ENCODE measurements around the gene MEOX1.

The MEOX1 gene

DNA sequence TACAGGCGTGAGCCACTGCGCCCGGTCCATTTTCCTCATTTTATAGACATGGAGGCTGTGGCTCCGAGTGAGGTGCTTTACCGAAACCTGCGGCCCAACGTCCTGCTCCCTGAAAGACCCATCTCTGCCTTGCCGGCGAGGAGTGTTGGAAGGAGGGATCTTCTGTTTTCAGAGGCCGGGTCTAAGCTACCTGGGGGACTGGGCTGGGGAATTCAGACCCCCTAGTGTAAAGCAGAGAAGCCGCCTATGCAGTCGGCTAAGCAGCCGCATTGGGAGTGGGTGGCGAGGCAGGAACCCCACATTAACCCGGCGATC is 16.3 kb downstream of the MEOX1 start:
- Mint-ChIP-seq H3K36me3 (no peaks in the 10 kb centered on the region), H3K4me3 (peak overlapping the region; percentile 60), H3K9me3 (no peaks in the 10 kb centered on the region), H3K27me3 (peaks cover 12% of the 10 kb centered on the region), H3K27ac (no peak overlapping the region), H3K4me1 (peaks cover 40% of the 10 kb centered on the region)

DNA sequence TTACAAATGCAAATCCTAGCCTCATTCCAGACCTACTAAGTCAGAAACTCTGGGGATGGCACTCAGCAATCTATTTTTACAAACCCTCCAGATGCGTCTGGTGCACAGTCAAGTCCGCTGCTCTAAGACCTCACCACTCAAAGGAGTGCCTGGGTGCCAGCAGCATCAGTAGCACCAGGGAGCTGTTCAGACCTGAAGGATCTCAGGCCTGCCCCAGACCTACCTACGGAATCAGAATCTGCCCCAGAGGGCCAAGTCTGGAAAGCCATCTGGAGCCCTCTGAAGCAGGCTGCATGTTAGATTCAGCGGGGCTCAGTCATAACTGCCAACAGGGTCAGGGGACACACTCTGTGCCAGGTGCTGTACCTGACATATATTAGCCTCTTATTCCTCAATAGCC is 17.6 kb downstream of the MEOX1 start:
- Mint-ChIP-seq H3K4me1 (peaks cover 41% of the 10 kb centered on the region), H3K4me3 (no peak overlapping the region), H3K36me3 (no peaks in the 10 kb centered on the region), H3K9me3 (no peaks in the 10 kb centered on the region), H3K27ac (no peak overlapping the region), H3K27me3 (peaks cover 12% of the 10 kb centered on the region)

DNA sequence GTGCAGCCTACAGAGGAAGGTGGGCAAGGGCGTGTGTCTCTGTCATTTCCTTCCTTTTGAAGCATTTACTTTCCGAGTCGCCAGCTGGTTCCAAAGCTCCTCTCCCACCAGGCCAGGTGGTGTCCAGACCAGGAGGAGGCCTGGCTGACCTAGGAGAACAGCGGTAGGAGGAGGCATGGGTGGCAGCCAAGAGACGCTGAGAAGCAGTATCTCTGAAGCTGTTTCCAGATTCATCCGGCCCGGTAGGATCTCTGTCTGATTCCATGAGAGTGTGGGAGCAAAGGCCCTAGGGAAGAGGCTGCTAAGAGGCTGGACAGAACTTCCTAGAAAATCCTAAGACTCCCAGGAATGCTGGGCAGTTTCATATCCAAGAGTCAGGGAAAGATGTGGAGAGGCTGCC is 20.3 kb downstream of the MEOX1 start:
- Mint-ChIP-seq H3K4me3 (peak overlapping the region; percentile 56), H3K36me3 (no peaks in the 10 kb centered on the region), H3K4me1 (peaks cover 26% of the 10 kb centered on the region), H3K27ac (peak overlapping the region; percentile 32), H3K9me3 (no peaks in the 10 kb centered on the region), H3K27me3 (peaks cover 6% of the 10 kb centered on the region)

GRCh38 chr17:43640491-43641252 is 21.1 kb downstream of the MEOX1 start:
- H3K27me3 Mint-ChIP-seq: peaks cover 6% of the 10 kb centered on the region
- peaks cover 26% of the 10 kb centered on the region for H3K4me1 Mint-ChIP-seq
- no peak overlapping the region for H3K4me3 Mint-ChIP-seq
- no peaks in the 10 kb centered on the region for H3K9me3 Mint-ChIP-seq
- H3K27ac Mint-ChIP-seq: peak overlapping the region; percentile 32
- no peaks in the 10 kb centered on the region for H3K36me3 Mint-ChIP-seq

DNA sequence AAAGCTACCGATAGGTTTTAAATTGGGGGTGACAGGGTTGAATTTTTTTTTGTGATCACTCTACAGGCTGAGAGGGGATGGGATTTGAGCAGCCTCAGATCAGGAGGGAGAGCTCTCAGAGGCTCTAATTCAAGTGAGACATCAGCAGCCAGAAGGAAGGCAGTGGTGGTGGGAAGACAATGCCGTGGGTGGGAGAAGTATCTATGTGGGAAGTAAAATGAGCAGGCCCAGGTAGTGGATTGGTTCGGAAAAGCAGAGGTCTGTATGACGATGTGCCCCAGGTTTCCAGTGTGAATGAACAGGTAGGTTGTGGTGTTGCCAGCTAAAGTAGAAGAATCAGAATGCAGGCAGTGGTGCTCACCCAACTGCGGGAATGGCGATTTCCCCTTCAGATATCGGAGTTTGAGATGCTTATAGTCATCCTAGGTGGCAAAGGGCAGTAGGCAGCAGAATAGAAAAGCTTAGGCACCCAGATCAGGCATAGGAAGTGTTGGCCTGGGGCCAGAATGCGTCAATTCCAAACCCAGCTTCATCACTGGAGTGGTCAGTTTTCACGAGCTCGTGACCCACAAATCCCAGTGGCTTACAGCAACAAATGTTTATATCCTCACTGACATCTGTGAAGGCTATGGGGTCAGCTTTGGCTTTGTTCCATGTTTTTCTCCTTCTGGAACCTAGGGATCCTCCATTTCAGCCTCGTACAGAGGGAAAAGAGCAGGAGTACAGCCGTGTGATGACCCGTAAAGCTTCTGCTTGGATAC is 24.0 kb downstream of the MEOX1 start:
- Mint-ChIP-seq H3K36me3 (no peaks in the 10 kb centered on the region), H3K4me1 (peaks cover 20% of the 10 kb centered on the region), H3K27me3 (no peaks in the 10 kb centered on the region), H3K9me3 (no peaks in the 10 kb centered on the region), H3K27ac (peak overlapping the region; percentile 10), H3K4me3 (no peak overlapping the region)

DNA sequence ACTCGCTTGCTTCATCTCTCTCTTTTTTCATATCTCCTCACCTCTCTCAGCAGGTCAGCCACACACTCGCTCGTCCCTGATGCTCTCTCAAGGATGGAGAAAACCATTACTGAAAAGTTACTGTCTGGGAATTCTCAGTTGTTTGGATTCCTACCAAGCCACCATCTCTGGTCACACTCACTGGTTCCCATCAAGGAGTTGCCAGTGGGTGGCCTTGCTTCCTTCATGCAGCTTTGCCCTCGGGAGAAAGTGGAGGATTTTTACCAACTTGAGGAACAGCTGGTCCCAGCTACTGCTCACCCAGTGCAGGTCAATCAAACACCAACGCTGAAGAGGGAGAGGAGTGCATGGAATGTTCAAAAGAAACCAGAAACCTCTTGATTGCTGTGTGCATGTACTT is 25.3 kb downstream of the MEOX1 start:
- H3K27ac Mint-ChIP-seq: no peak overlapping the region
- H3K9me3 Mint-ChIP-seq: no peaks in the 10 kb centered on the region
- no peaks in the 10 kb centered on the region for H3K36me3 Mint-ChIP-seq
- peaks cover 14% of the 10 kb centered on the region for H3K4me1 Mint-ChIP-seq
- H3K27me3 Mint-ChIP-seq: no peaks in the 10 kb centered on the region
- H3K4me3 Mint-ChIP-seq: no peak overlapping the region

GRCh38 chr17:43634591-43635125 is 27.1 kb downstream of the MEOX1 start:
- Mint-ChIP-seq H3K27me3 (no peaks in the 10 kb centered on the region), H3K4me3 (no peak overlapping the region), H3K27ac (no peak overlapping the region)

DNA sequence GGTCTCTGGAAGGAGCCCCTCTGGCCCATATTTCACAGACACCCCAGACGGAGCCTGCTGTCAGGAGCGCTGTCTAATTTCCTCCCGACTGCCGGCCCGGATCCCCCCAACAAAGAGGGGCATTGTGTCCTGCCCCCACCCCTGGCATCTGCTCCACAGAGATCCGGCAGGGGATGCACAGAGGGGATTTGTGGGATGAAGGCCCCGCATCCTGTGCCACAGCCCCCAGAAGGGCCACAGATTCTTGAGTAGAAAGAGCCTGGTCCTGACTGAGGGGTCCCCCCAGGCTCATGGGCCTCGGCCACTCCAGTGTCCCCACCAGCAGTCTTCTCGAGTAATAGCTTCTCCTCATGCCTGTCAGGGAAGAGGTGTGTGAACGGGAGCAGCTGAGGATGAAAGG is 29.5 kb downstream of the MEOX1 start:
- H3K9me3 Mint-ChIP-seq: no peaks in the 10 kb centered on the region
- no peaks in the 10 kb centered on the region for H3K36me3 Mint-ChIP-seq
- H3K27me3 Mint-ChIP-seq: peaks cover 2% of the 10 kb centered on the region
- peaks cover under 1% of the 10 kb centered on the region for H3K4me1 Mint-ChIP-seq
- H3K4me3 Mint-ChIP-seq: no peak overlapping the region
- no peak overlapping the region for H3K27ac Mint-ChIP-seq

More at GRCh38 chr17:43634591-43635125, 27.1 kb downstream of the MEOX1 start:
- H3K4me1 Mint-ChIP-seq: peaks cover 4% of the 10 kb centered on the region
- H3K36me3 Mint-ChIP-seq: no peaks in the 10 kb centered on the region
- no peaks in the 10 kb centered on the region for H3K9me3 Mint-ChIP-seq

GRCh38 chr17:43631429-43631828 is 30.3 kb downstream of the MEOX1 start:
- Mint-ChIP-seq H3K4me3 (no peak overlapping the region), H3K9me3 (no peaks in the 10 kb centered on the region), H3K36me3 (no peaks in the 10 kb centered on the region)

DNA sequence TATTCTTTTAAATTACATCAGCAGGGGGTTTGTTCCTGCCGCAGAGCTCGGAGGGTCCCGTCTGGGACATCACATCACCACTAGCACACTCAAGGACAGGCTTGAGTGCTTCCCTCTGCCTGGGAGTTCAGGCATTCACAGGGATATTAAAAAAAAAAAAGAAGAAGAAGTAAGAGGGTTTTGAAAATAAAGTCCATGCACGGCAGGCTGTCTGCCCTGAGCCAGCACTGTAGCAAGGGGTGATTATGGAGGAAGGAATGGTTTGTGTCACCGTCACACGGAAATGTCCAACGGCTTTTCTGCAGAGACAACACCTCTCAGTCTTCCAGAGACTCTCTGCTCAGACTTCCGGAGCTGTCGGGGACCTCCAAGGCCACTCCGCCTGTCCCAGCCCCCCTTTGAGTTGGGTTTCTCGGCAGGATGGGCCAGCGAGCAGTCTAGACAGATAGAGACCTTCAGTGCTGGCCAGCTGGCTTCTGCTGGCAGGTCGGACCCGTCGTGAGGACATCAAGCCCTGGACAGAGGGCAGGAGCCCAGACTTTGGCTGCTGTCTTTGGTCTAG is 33.6 kb downstream of the MEOX1 start:
- Mint-ChIP-seq H3K36me3 (no peaks in the 10 kb centered on the region), H3K4me3 (no peak overlapping the region), H3K4me1 (no peaks in the 10 kb centered on the region), H3K9me3 (no peaks in the 10 kb centered on the region), H3K27ac (no peak overlapping the region), H3K27me3 (peaks cover 2% of the 10 kb centered on the region)

More at GRCh38 chr17:43631429-43631828, 30.3 kb downstream of the MEOX1 start:
- Mint-ChIP-seq H3K4me1 (no peaks in the 10 kb centered on the region), H3K27me3 (peaks cover 2% of the 10 kb centered on the region), H3K27ac (no peak overlapping the region)

DNA sequence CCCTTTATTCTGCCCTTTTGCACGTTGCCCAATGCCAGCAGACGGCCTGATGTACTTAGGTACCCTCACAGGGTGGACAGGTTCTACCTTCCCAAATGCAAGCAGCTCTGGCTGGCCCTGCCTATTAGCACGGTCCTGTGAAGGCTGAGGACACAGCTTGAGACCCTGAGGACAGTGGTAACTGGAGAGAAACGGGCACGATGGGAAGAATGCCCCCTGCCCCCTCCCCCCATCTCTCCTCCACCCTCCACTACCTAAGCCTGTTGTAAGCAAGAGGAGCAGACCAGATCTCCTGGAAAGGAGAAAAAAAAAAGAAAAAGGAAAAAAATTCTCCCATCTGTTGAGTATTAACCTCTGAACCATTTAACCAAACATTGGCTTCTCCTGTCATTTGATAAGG is 34.1 kb downstream of the MEOX1 start:
- H3K36me3 Mint-ChIP-seq: no peaks in the 10 kb centered on the region
- H3K9me3 Mint-ChIP-seq: no peaks in the 10 kb centered on the region
- H3K4me1 Mint-ChIP-seq: no peaks in the 10 kb centered on the region
- H3K27me3 Mint-ChIP-seq: peaks cover 2% of the 10 kb centered on the region
- H3K27ac Mint-ChIP-seq: no peak overlapping the region
- no peak overlapping the region for H3K4me3 Mint-ChIP-seq

DNA sequence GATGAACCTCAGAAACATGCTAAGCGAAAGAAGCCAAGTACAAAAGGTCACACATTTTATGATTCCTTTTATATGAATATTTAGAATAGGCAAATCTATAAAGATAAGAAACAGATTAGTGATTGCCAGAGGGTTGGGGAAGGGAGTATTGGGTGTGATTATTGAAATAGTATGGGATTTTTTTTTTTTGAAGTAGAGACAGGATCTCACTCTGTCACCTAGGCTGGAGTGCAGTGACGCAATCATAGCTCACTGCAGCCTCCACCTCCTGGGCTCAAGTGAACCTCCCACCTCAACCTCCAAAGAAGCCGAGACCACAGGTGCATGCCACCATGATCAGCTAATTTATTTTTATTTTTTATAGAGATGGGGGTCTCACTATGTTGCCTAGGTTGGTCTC is 35.7 kb downstream of the MEOX1 start:
- Mint-ChIP-seq H3K27me3 (peaks cover 2% of the 10 kb centered on the region), H3K36me3 (no peaks in the 10 kb centered on the region)

GRCh38 chr17:43625606-43626005 is 36.1 kb downstream of the MEOX1 start:
- Mint-ChIP-seq H3K27ac (no peak overlapping the region), H3K36me3 (no peaks in the 10 kb centered on the region), H3K4me1 (no peaks in the 10 kb centered on the region), H3K9me3 (no peaks in the 10 kb centered on the region), H3K27me3 (peaks cover 2% of the 10 kb centered on the region), H3K4me3 (no peak overlapping the region)

More for the DNA sequence above, 35.7 kb downstream of the MEOX1 start:
- no peaks in the 10 kb centered on the region for H3K4me1 Mint-ChIP-seq
- no peak overlapping the region for H3K27ac Mint-ChIP-seq
- no peak overlapping the region for H3K4me3 Mint-ChIP-seq
- no peaks in the 10 kb centered on the region for H3K9me3 Mint-ChIP-seq

DNA sequence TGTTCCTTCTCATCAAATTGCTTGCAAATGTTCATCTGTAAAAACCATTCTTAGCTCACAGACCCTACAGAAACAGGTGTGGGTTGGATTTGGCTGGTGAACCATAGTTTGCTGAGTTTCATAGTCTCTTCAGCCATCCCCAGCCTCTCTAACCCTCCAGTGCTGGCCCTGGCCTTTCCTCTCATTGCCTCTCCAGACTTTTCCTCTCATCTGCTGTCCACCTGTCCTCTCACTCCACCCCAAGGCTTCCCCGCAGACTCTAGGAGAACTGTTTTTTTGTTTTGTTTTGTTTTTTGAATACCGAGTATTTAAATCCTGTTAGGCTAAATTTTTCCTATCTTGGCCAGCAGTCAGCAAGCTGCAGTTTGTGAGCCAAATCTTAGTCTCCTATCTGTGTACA is 41.1 kb downstream of the MEOX1 start:
- Mint-ChIP-seq H3K36me3 (no peaks in the 10 kb centered on the region), H3K9me3 (no peaks in the 10 kb centered on the region), H3K27ac (no peak overlapping the region), H3K4me1 (no peaks in the 10 kb centered on the region), H3K27me3 (no peaks in the 10 kb centered on the region), H3K4me3 (no peak overlapping the region)

GRCh38 chr17:43620147-43620546 is 41.6 kb downstream of the MEOX1 start:
- Mint-ChIP-seq H3K4me3 (no peak overlapping the region), H3K27ac (no peak overlapping the region), H3K4me1 (no peaks in the 10 kb centered on the region), H3K36me3 (no peaks in the 10 kb centered on the region), H3K27me3 (no peaks in the 10 kb centered on the region), H3K9me3 (no peaks in the 10 kb centered on the region)

DNA sequence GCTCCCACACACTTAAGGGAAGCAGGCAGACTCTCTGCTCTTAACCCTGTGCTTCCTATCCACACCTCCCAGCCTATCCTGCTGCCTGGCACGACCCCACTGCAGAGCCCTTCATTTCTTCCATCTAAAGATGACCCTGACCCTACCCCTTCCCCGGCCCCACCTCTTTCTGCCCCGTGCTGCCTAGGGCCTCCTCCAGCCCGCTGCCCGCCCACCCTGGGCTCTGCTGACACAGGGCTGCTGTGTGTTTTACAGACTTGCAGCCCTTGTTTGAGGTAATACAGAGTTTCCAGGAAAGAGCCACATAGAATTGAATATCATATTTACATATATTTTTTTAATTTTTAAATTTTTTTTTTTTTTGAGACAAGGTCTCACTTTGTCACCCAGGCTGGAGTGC is 42.0 kb downstream of the MEOX1 start:
- H3K4me3 Mint-ChIP-seq: no peak overlapping the region
- no peaks in the 10 kb centered on the region for H3K36me3 Mint-ChIP-seq
- no peak overlapping the region for H3K27ac Mint-ChIP-seq
- H3K27me3 Mint-ChIP-seq: no peaks in the 10 kb centered on the region
- H3K9me3 Mint-ChIP-seq: no peaks in the 10 kb centered on the region
- no peaks in the 10 kb centered on the region for H3K4me1 Mint-ChIP-seq
